ENCODE results near the gene CAPRIN1.

CAPRIN1 gene

DNA sequence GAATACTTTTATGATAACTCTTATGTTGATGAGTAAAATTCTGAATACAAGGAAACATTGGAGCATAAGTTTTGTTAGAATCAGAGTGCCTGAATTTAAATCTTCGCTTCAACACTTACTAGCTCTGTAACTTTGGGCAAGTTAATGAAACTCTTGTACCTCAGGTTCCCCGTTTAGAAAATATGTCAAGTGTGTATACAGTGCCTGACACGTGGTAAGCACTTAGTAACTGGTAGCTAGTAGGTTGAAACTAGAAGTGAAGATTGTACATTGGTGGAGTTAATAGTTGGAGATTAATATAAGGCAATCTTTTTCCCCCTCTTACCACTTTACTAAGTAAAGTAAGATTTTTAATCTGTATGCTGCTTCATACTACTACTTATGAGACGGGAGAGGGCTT is 29.1 kb downstream of the CAPRIN1 start:
- Histone ChIP-seq H3K4me3 (ENCODE audit: low read length, poor library complexity, severe bottlenecking) (no peak overlapping the region), H3K4me2 (ENCODE audit: low read depth, low read length, poor library complexity, severe bottlenecking) (no peak overlapping the region), H3K9ac (ENCODE audit: low read depth, low read length, poor library complexity, severe bottlenecking) (no peak overlapping the region), H2AFZ (ENCODE audit: low read length) (no peak overlapping the region), H4K20me1 (ENCODE audit: insufficient read depth, low read length, poor library complexity, severe bottlenecking) (peaks cover 81% of the 10 kb centered on the region), H3K9me2 (replicated peaks; ENCODE audit: low read depth, low read length) (no peaks in the 10 kb centered on the region), H3K79me2 (ENCODE audit: insufficient read depth, low read length) (peaks cover 69% of the 10 kb centered on the region), H3K4me1 (ENCODE audit: insufficient read depth, low read length, poor library complexity, severe bottlenecking) (no peaks in the 10 kb centered on the region), H3K27me3 (ENCODE audit: insufficient read depth, low read length, poor library complexity, severe bottlenecking) (no peaks in the 10 kb centered on the region), H3F3A (ENCODE audit: low read depth) (peaks cover 2% of the 10 kb centered on the region; the same call in 1 of the 2 replicates), H3K9me3 (ENCODE audit: insufficient read depth, low read depth, low read length) (no peaks in the 10 kb centered on the region), H3K36me3 (ENCODE audit: insufficient read depth, low read length) (peaks cover 98% of the 10 kb centered on the region)
- no peak for TF ChIP-seq EZH2phosphoT487 (IDR thresholded peaks at IDR 0.05; ENCODE audit: borderline replicate concordance)
- TF ChIP-seq, protein P1, sequence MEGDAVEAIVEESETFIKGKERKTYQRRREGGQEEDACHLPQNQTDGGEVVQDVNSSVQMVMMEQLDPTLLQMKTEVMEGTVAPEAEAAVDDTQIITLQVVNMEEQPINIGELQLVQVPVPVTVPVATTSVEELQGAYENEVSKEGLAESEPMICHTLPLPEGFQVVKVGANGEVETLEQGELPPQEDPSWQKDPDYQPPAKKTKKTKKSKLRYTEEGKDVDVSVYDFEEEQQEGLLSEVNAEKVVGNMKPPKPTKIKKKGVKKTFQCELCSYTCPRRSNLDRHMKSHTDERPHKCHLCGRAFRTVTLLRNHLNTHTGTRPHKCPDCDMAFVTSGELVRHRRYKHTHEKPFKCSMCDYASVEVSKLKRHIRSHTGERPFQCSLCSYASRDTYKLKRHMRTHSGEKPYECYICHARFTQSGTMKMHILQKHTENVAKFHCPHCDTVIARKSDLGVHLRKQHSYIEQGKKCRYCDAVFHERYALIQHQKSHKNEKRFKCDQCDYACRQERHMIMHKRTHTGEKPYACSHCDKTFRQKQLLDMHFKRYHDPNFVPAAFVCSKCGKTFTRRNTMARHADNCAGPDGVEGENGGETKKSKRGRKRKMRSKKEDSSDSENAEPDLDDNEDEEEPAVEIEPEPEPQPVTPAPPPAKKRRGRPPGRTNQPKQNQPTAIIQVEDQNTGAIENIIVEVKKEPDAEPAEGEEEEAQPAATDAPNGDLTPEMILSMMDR (conservative IDR thresholded peaks at IDR 0.05; ENCODE audit: low read length) = no peak

DNA sequence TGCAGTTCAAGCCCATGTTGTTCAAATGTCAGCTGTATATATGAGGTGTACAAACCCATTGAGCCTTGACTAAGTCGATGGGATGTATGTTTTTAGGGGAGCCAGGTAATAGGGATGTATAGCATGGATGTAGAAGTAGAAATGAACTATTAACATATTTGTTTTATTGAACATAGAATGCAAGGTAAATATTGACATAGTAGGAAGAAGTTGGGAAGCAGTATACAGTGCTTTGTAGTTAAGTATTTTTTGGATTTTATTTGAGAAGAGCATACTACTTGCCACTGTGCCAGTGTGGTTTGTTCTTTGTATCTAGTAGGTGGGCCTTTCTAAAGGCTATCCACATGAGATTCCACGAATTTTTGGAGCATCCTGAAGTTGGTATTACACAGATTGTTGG is 33.1 kb downstream of the CAPRIN1 start:
- no peaks in the 10 kb centered on the region for H3K9me3 ChIP-seq (ENCODE audit: insufficient read depth, low read depth, low read length)
- H3K9ac ChIP-seq (ENCODE audit: low read depth, low read length, poor library complexity, severe bottlenecking) = no peak overlapping the region
- peaks cover 5% of the 10 kb centered on the region; the same call in 1 of the 2 replicates for H3F3A ChIP-seq (ENCODE audit: low read depth)
- peaks cover 97% of the 10 kb centered on the region for H3K36me3 ChIP-seq (ENCODE audit: insufficient read depth, low read length)
- TF ChIP-seq, protein P1 (conservative IDR thresholded peaks at IDR 0.05; ENCODE audit: low read length) = no peak
- no peak for TF ChIP-seq EZH2phosphoT487 (IDR thresholded peaks at IDR 0.05; ENCODE audit: borderline replicate concordance)
- no peaks in the 10 kb centered on the region for H3K27me3 ChIP-seq (ENCODE audit: insufficient read depth, low read length, poor library complexity, severe bottlenecking)
- no peaks in the 10 kb centered on the region for H3K9me2 ChIP-seq (replicated peaks; ENCODE audit: low read depth, low read length)
- H3K4me1 ChIP-seq (ENCODE audit: insufficient read depth, low read length, poor library complexity, severe bottlenecking) = no peaks in the 10 kb centered on the region
- no peak overlapping the region for H2AFZ ChIP-seq (ENCODE audit: low read length)
- H3K79me2 ChIP-seq (ENCODE audit: insufficient read depth, low read length) = peaks cover 38% of the 10 kb centered on the region; the same call in 1 of the 2 replicates
- H4K20me1 ChIP-seq (ENCODE audit: insufficient read depth, low read length, poor library complexity, severe bottlenecking) = peaks cover 77% of the 10 kb centered on the region
- no peak overlapping the region for H3K4me3 ChIP-seq (ENCODE audit: low read length, poor library complexity, severe bottlenecking)
- H3K4me2 ChIP-seq (ENCODE audit: low read depth, low read length, poor library complexity, severe bottlenecking) = no peak overlapping the region

DNA sequence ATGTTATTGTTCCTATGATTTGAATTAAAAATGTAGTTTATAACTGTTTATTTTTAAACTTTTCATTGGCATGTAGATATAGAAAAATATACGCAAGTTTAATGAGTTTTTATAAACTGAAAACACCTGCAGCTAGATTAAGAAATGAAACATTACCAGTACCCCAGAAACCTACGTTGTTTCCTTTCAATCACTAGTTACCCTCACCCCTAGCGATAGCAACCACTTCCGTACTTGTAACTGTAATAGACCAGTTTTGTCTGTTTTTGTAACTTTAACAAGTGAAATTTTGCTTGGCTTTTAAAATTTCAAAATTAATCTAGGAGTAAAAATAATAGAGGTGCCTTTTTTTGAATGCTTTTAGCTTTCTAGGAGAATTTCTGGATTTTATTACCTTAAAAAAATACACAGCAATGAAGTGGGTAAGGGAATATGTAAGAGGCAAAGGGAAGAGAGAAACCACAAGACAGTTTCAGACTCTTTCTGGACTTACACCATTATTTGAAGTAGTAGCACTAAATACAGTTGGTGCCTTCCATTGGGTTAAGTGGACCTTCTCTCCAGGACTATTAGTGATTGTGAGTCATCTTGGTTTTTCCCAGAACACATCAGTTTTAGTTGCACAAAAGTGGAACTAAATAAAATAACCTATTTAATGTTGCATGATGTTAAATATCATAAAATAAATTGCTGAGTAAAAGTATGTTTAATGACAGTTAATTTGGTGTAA is 35.2 kb downstream of the CAPRIN1 start:
- H3K27me3 ChIP-seq (ENCODE audit: insufficient read depth, low read length, poor library complexity, severe bottlenecking) = no peaks in the 10 kb centered on the region
- H3K36me3 ChIP-seq (ENCODE audit: insufficient read depth, low read length) = peaks cover 96% of the 10 kb centered on the region
- H3K79me2 ChIP-seq (ENCODE audit: insufficient read depth, low read length) = peaks cover 31% of the 10 kb centered on the region; the same call in 1 of the 2 replicates
- TF ChIP-seq EZH2phosphoT487 (IDR thresholded peaks at IDR 0.05; ENCODE audit: borderline replicate concordance) = no peak
- TF ChIP-seq, protein P1 (conservative IDR thresholded peaks at IDR 0.05; ENCODE audit: low read length) = no peak
- H2AFZ ChIP-seq (ENCODE audit: low read length) = no peak overlapping the region
- H3F3A ChIP-seq (ENCODE audit: low read depth) = peaks cover 3% of the 10 kb centered on the region; the same call in 1 of the 2 replicates
- H3K9me2 ChIP-seq (replicated peaks; ENCODE audit: low read depth, low read length) = no peaks in the 10 kb centered on the region
- H3K9me3 ChIP-seq (ENCODE audit: insufficient read depth, low read depth, low read length) = no peaks in the 10 kb centered on the region
- peaks cover 81% of the 10 kb centered on the region for H4K20me1 ChIP-seq (ENCODE audit: insufficient read depth, low read length, poor library complexity, severe bottlenecking)
- no peak overlapping the region for H3K9ac ChIP-seq (ENCODE audit: low read depth, low read length, poor library complexity, severe bottlenecking)
- H3K4me1 ChIP-seq (ENCODE audit: insufficient read depth, low read length, poor library complexity, severe bottlenecking) = no peaks in the 10 kb centered on the region
- H3K4me3 ChIP-seq (ENCODE audit: low read length, poor library complexity, severe bottlenecking) = no peak overlapping the region
- no peak overlapping the region for H3K4me2 ChIP-seq (ENCODE audit: low read depth, low read length, poor library complexity, severe bottlenecking)
